ENCODE data around the gene GPRASP2.
"Not testable (repeated sequence)": the region's sequence is repeated elsewhere in the genome, so short reads cannot be mapped to it uniquely, and the experiment has no call there.

Gene GPRASP2

DNA sequence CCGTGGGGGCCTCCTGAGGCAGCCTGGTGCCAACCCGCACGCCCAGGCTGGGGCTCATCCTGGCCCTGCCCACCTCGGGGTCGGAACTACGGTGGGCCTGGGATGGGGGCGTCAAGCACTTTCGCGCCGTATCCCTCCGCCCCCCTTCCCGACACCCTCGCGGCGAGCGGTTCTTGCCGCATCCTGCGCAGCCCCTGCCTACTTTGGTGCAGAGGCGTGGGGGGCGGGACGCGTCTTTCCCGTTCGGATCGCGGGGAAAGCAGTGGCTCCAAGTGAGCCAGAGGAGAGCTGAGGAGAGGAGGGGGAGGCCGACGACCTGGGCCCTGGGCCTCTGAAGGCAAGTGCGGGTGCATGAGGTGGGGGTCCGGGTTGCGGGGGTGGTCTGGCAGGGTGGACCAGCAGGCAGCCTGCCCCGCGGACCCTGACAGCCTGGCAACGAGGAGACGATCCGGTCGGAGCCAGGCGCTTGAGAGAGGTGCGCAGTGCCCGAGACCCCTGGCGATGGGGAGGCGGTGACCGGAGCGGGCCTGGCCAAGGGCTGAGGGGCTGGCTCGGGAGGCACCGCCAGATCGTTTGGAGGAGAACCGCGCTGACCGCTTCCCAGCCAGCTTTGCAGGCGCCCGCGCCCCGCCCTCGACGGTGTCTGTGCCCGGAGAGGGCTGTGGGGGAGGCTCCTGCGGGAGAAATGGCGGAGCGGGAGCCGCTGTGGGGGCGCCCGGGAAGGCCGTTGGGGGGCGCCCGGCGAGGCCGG, at the start of gene GPRASP2:
Gene GPRASP2, plus strand, starts transcription at position 233 of the 751 bp plus-strand sequence. CDS start 2,422 bp downstream, outside the sequence.
- peak in 1 of 2 experiments; percentile 18 for DNase-seq

DNA sequence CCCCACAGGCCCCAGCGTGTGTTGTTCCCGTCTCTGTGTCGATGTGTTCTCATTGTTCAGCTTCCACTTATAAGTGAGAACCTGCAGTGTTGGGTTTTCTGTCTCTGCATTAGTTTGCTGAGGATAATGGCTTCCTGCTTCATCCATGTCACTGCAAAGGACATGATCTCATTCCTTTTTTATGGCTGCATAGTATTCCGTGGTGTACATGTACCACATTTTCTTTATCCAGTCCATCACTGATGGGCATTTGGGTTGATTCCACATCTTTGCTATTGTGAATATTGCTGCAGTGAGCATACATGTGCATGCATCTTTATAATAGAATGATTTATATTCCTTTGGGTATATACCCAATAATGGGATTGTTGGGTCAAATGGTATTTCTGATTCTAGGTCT, 48.4 kb upstream of the GPRASP2 start:
- DNase-seq, result not testable (repeated sequence)

DNA sequence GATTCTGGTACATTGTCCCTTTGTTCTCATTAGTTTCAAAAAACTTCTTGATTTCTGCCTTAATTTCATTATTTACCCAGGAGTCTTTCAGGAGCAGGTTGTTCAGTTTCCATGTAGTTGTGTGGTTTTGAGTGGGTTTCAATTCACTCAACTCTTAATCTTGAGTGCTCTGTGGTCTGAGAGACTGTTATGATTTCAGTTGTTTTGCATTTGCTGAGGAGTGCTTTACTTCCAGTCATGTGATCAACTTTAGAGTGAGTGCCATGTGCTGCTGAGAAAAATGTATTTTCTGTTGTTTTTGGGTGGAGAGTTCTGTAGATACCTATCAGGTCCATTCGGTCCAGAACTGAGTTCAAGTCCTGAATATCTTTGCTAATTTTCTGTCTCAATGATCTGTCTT, 45.2 kb upstream of the GPRASP2 start:
- DNase-seq, result not testable (repeated sequence)

DNA sequence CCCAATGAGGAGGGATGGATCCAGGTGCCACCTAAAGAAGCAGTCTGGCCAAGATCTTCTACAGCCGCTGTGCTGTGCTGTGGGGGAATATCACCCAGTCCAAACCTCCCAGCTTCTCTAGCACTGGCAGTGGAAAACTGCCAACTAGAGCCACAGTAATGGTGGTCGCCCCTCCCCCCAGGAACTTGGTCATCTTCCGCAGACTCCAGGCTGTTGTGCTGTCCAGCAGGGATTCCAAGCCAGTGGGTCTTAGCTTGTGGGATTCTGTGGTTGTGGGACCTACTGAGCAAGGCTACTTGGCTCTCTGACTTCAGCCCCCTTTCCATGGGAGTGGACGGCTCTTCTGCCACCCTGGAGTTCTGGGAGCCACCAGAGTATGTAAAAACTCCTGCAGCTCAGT, 42.7 kb upstream of the GPRASP2 start:
- DNase-seq, result no peak

DNA sequence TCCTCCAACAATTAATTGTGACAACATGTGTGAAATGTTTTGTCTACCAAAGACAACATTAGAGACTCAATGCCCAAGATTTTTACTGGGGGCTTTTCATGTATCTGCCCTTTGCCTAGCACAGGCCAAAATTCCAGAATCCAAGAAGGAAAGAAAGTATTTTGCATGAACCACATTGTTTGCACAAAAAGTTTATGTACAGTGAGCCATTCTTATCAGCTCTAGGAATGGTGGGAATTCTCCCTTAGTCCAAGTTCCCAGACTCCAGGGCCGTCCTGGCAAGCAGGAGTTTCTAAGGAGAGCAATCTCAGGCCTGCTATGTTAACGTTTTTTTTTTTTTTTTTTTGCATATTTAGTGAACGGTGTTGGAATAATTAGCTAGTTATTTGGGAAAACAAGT, 39.4 kb upstream of the GPRASP2 start:
- DNase-seq, result no peak

DNA sequence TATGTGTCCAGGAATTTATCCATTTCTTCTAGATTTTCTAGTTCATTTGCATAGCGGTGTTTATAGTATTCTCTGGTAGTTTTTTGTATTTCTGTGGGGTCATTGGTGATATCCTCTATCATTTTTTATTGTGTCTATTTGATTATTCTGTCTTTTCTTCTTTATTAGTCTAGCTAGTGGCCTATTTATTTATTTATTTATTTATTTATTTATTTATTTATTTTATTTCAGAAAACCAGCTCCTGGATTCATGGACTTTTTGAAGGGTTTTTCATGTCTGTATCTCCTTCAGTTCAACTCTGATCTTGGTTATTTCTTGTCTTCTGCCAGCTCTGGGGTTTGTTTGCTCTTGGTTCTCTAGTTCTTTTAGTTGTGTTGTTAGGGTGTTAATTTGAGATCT, 34.8 kb upstream of the GPRASP2 start:
- not testable (repeated sequence) for DNase-seq

DNA sequence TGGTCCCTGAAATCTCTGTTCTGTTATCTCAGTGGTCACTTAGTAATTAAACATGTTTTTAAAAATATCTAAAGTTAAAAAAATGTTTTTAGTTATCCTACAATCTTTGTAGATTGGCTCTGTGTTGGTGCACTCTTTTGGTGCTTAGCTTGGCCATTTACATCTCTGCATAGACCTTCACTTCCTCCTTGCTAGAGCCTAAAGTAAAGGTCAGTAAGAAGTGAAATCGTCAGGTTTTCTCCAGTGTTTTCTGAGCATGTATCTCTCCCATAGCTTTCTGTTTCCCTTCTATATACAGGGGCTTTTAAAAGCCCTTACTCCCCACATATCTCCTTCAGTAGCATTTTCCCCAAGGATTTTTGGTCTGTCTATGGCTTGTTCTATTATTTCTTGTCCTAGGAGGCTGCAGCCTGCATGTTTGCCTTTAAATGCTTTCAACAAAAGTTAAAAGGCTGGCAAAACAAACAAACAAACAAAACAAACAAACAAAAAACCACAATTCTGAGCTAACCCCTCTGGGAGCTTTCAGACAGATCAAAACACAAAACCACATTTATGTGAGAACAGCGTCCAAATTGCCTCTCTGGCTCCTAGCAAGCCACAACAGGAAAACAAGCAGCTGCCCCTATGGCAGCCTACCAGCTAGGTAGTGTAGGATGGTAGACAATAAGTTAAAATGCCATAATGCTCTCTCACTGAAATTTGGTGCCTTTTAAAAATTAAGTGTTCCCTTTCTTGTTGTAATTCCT, 27.3 kb upstream of the GPRASP2 start:
- no peak for DNase-seq

DNA sequence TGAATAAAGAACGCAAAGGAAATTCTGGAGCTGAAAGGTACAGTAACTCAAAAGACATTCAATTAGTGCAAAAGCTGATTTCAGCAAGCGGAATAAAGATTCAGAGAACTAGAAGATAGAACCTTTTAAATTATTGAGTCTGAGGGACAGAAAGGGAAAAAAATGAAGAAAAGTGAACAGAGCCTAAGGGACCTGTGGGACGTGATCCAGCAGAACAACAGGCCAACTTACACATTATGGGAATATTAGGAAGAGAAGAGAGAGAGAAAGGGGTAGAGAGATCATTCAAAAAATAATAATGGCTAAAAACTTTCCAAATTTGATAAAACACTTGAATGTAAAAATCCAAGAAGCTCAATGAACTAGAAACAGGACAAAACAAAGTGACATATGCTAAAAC, 17.5 kb upstream of the GPRASP2 start:
- no peak for DNase-seq

DNA sequence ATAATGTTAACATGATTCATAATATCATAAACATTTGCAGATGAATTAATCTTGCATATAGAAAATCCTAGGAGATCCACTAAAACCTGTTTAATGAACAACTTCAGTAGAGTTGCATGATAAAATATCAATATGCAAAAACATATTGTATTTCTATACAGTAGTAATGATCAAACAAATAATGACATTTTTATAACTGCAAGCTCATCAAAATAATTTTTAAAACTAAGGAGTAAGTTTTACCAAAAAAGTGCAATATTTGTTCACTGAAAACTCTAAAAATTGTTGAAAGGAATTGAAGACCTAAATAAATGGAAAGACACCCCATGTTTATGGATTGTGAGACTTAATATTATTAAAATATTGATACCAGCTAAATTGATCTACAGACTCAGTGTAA, 15.9 kb upstream of the GPRASP2 start:
- DNase-seq, result no peak

DNA sequence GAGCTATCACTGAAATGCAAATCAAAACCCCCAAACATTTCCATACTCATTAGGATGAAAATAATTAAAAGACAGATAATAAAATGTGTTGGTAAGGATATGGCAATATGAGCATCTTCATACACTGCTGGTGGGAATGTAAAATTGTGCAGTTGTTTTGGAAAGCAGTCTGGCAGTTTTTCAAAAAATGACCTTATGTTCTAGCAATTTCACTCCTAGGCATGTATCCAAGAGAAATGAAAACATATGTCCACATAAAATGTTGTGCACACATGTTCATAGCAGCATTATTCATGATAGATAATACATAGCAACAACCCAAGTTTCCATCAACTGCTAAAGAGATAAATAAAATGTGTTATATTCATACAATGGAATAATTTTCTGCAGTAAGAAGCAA, 14.8 kb upstream of the GPRASP2 start:
- peak; percentile 13 to 69 for DNase-seq

DNA sequence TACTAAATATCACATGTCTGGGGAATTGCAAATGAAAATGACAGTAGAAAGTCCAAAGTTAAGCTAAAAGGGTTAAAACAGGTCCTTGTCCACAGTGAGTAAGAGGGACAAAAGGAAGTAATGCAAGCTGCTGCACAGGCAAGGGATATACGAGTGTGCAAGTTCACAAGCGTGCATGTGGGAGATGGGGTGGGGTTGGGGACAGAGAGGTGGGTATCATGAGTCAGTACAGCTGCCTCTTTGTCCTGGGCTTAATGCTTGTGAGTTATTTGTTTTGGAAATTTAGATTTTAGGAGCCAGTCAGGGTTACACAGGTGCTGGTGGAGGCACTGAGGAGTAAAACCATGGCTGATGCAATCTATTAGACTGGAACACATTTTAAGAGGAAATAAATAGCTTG, 3.3 kb upstream of the GPRASP2 start:
- DNase-seq, result no peak

DNA sequence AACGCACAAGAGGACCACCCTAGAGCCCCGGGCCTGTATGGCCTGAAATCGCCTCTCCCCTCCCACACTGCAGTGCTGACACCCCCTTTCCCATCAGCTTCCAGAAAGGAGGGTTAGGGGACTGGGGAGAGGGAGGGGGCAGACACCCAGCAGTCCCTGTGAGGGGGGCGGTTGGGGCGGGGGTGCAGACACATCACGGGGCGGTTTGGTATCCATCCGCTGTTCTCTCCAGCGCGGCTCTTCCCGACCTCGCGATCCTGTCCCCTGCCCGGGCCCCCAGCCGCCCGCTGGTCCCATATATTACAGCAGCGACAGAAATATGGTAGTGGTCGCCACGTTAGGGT, 404 bp upstream of the GPRASP2 start:
- no peak for DNase-seq

DNA sequence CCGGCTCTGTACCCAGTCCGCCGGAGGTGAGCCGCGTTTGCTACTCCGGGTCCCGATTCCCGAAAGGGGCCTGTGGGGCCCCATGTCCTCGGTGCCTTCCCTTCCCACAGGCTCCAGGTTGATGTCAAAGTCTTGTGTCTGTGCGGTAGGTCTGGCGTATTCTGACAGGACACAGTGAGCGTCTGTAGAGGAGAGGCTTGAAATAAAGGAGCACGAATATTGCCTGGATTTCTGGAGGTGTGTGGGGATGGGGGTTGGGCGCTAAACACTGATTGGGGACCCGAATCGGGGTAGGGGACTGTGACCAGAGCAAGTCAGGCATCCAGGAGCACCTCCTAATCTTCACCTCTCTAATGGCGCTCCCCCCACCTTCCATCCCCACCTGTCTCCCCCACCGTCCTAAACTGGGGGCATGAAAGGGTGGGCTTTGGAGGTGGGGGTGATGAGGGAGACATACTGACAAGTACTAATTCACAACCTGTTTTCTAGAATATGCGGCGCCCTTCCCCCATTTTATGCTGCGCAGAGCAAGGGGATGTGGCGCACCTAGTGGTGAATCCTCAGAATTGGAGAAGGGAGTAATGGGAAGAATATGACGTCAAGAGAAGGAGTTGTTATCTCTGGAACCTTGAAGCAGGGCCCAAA, 855 bp downstream of the GPRASP2 start:
- DNase-seq, result peak; percentile 30 to 40

DNA sequence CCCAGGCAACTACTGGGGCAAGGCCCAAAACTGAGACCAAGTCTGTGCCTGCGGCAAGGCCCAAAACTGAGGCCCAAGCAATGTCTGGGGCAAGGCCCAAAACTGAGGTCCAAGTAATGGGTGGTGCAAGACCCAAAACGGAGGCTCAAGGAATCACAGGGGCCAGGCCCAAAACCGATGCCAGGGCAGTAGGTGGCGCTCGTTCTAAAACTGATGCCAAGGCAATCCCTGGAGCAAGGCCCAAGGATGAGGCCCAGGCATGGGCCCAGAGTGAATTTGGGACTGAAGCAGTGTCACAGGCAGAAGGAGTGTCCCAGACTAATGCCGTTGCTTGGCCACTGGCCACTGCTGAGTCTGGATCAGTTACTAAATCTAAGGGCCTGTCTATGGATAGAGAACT, 2.7 kb downstream of the GPRASP2 start:
- DNase-seq, result no peak

DNA sequence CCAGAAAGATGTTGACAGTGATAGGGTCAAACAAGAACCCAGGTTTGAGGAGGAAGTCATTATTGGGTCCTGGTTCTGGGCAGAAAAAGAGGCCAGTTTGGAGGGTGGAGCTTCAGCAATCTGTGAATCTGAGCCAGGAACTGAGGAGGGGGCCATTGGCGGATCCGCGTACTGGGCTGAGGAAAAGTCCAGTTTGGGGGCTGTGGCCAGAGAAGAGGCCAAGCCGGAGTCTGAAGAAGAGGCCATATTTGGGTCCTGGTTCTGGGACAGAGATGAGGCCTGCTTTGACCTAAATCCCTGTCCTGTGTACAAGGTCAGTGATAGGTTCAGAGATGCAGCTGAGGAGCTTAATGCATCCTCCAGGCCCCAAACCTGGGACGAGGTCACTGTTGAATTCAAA, 3.7 kb downstream of the GPRASP2 start:
- no peak for DNase-seq

DNA sequence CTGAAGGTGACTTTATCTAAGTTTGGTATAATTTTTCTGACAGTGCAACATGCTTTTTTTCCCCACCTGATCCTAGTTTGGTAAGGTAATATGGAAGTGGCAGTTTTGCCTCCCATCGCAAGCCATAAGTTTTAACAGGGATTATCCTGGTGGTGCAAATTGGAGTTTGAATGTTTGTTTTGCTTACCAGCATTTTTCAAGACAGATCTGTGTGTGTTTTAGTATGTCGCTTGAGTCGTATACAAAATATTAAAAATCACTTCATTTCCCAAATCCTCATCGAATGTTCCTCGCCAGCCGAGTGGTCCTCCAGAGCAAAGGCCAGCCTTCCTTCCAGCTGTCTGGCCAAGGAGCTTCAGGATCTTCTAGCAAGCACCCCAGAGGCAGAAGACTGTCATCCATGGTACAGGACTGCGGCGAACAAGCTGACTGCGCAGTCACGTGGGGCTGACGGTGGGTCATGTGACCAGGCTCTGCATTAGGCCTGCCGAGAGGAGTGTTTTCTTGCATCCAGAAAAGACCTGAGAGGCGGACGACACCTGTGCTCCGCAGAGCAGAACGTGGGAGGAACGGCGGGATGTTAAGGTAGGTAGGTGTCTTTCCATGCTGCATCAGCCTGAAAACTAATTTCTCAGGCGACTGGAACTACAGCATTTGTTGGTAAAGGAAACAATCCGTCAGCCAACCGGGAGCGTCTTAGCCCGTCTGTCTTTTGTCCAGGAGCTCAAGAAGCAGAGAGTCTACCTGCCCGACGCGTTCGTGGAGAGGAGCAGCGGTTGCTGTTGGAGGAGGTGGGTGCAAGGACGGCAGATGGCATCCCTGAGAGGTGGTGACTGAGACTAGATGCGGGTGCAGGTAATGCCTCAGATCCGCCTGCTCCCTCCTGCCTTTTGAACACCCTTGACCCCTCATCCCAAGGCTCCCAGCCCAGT, 8.3 kb downstream of the GPRASP2 start, which contains the start of gene GPRASP3:
Gene GPRASP3, plus strand, starts transcription at position 507 of the 932 bp plus-strand sequence. CDS start 28,253 bp downstream, outside the sequence.
- DNase-seq, result peak in 1 of 2 experiments; percentile 66

DNA sequence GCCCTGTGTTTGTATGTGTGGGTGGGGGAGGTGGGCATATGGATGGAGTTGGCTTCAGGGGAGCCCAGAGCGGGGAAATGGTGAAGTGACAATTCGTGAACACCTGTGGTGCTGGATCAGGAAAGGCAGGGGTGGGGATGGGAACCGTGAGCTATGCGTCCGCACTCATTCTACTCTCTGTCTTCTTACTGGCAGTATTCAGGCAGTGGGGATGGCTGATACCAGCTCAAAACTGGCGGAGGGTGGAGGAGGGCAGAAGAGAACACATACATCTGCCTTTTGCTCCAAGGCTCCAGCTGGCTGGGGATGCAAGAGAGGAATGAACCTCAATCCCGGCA, 8.9 kb downstream of the GPRASP2 start:
- not testable (repeated sequence) for DNase-seq

DNA sequence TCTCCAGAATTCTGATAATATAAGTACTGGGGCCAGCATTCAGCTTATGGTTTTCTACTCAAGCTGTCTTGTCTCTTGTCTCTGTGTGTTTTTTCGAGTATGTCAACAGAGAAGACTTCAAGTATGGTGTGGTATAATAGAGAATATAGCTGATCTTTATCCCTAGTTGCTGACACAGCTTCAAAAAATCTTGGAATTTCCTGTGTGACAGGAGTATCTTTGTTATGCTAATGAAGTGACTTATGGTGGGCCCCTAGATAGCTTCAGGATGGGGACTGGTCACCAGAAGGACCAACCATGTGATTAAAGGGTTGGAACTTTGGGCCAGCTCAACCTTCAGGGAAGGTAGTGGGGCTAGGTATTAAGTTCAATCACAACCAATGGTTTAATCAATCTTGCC, 11.2 kb downstream of the GPRASP2 start:
- DNase-seq, result no peak

DNA sequence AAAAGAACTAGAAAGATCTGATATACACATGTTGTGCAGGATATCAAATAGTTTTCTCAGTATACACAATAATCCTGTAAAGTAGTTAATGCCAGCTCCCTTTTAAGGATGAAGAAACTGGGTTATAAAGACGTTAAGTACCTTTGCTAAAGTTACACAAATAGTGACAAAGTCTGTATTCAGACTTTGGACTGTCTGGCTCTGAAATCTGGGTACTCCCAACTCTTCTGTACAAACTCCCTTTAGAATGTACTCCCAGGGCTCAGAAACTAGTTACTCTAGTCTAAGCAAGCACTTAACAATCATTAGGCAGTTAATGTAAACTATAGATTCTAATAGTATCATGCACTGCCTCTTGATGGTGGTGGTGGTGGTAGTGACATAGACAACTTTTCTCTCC, 15.5 kb downstream of the GPRASP2 start:
- no peak for DNase-seq

DNA sequence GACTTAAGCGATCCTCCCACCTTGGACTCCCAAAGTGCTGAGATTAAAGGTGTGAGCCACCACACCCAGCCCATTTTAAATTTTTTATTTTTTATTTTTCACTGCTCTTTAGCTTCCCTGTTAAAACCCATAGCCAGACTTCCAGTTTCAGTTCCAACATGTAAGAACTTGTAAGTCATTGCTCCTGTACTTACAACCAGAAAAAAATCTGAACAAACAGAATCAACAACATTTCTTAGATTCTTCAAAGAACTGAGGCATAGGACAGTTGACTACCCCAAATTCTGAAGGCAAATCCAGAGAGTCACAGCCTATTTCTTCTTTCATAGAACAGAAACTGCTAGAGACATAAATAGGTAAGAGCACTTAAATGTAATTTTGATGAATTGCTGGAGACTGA, 16.4 kb downstream of the GPRASP2 start:
- DNase-seq, result no peak

DNA sequence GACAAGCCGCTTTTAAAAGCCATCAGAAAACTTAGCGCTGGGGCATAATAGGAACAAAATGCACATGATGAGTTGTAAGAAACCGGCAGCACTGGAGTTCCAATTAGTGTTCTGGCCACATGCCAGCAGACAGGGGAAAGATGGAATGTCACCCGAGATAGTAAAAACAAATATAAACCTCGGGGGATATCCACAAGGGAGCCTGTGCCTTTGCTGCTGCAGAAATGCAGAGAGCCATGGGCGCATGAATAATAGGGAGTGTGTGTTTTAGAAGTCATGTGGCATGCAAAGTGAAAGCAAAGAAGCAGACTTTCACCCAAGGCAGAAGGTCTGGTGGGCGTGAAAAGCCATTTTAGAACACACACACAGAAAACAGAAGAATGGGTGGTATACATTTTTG, 27.4 kb downstream of the GPRASP2 start:
- DNase-seq, result no peak

DNA sequence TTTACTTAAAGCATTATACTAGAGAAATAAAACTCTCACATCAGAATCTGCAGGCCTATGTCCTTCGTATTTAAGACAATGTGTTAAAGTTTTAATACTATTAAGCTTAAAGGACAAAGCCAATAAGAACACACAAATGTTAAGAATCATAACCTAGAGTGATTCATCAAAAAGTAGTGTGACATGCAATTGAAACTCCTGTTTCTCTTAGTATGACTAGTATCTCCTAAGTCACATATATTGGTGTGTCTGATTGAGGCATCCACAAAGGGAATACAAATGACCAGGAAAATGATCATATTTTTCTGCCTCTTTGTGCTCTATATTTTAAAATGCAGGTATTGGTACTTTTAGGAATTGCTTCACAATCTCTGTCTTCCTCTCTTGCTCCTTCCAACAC, 32.1 kb downstream of the GPRASP2 start:
- DNase-seq, result no peak

DNA sequence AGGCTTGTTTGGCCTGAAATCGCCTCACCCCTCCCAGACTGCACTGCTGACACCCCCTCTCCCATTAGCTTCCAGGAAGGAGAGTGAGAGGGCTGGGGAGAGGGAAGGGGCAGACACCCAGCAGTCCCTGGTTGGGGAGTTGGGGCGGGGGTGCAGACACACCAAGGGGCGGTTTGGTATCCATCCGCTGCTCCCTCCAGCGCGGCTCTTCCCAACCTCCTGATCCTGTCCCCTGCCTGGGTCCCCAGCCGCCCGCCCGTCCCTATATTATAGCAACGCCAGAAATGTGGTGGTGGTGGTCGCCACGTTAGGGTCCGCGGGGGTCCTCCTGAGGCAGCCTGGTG, 33.2 kb downstream of the GPRASP2 start:
- DNase-seq, result no peak

Data from NCI-H446 (cell line).